HG02884 (cell line): ENCODE data around the gene CYTH2.

Experiments
- ATAC-seq: cut with Tn5 transposase; IDR thresholded peaks from one replicate; pipeline ENCODE4 v1.9.1; 2021; ENCODE audit warnings: mild to moderate bottlenecking, moderate library complexity; ENCODE audit not compliant: unreplicated experiment

CYTH2 gene

GRCh38 chr19:48469289-48469881 lies at the start of gene CYTH2:
Gene CYTH2 (plus strand): TSS chr19:48469369. CDS start chr19:48469508, 139 bp downstream.
- peak; percentile 9 for ATAC-seq

- no peak for ATAC-seq
Measured at GRCh38 chr19:48421548-48421947, 47.6 kb upstream of the CYTH2 start.

GRCh38 chr19:48424694-48425219 lies 44.4 kb upstream of the CYTH2 start:
- ATAC-seq, result no peak

GRCh38 chr19:48428670-48429069 lies 40.5 kb upstream of the CYTH2 start:
- ATAC-seq, result no peak

GRCh38 chr19:48433337-48433736 lies 35.8 kb upstream of the CYTH2 start:
- ATAC-seq, result no peak

- ATAC-seq, result no peak
Measured at GRCh38 chr19:48436586-48436985, 32.6 kb upstream of the CYTH2 start.

- no peak for ATAC-seq
Measured at GRCh38 chr19:48441360-48442050, 27.7 kb upstream of the CYTH2 start.

- ATAC-seq, result no peak
Measured at GRCh38 chr19:48442116-48443035, 26.8 kb upstream of the CYTH2 start.

- no peak for ATAC-seq
Measured at GRCh38 chr19:48443256-48443655, 25.9 kb upstream of the CYTH2 start.

GRCh38 chr19:48443731-48444128 lies 25.4 kb upstream of the CYTH2 start:
- no peak for ATAC-seq

GRCh38 chr19:48444129-48444935 lies 24.8 kb upstream of the CYTH2 start:
- no peak for ATAC-seq

GRCh38 chr19:48444936-48445200 lies 24.3 kb upstream of the CYTH2 start:
- ATAC-seq, result no peak

- peak; percentile 12 for ATAC-seq
Measured at GRCh38 chr19:48445256-48445605, 23.9 kb upstream of the CYTH2 start.

GRCh38 chr19:48445606-48446481 lies 23.3 kb upstream of the CYTH2 start, which contains the start of gene GRWD1:
Gene GRWD1 (plus strand): TSS chr19:48445983. CDS start chr19:48446006, 23 bp downstream.
- peak; percentile 70 for ATAC-seq

GRCh38 chr19:48446579-48446978 lies 22.6 kb upstream of the CYTH2 start:
- ATAC-seq, result no peak

GRCh38 chr19:48448563-48448962 lies 20.6 kb upstream of the CYTH2 start:
- no peak for ATAC-seq

- no peak for ATAC-seq
Measured at GRCh38 chr19:48450441-48450840, 18.7 kb upstream of the CYTH2 start.

- ATAC-seq, result no peak
Measured at GRCh38 chr19:48450863-48451262, 18.3 kb upstream of the CYTH2 start.

- no peak for ATAC-seq
Measured at GRCh38 chr19:48451624-48452023, 17.5 kb upstream of the CYTH2 start.
